Liver (tissue), 9 donors: Measurements from ENCODE around the gene SPIN2A. TPM values are rescaled to one million over a fixed set of nuclear protein-coding genes. Genes with fewer than 3 reads are reported as not detected.

Experiments
- DNase-seq: peaks from one replicate; pipeline ENCODE4 v3.0.0-alpha.2; 2017; ENCODE audit warnings: low spot score
- H3K27ac ChIP-seq, 2 donors: one replicate each; pipeline ENCODE4 v1.7.0; 2013; ENCODE audit warnings: inconsistent platforms in 2 of 2, low read length in 2 of 2, control low read depth in 1 of 2, low read depth in 1 of 2, mild to moderate bottlenecking in 1 of 2
- H3K27me3 ChIP-seq, 4 donors: one replicate each; pipeline versions ENCODE4 v1.6.1 to v1.7.0; 2013; ENCODE audit warnings: low read length in 3 of 4, inconsistent platforms in 1 of 4, mild to moderate bottlenecking in 1 of 4, moderate library complexity in 1 of 4; ENCODE audit not compliant: control insufficient read depth in 4 of 4, insufficient read depth in 4 of 4
- H3K36me3 ChIP-seq, 4 donors: one replicate each; pipeline versions ENCODE4 v1.6.1 to v1.7.0; 2013; ENCODE audit warnings: low read length in 3 of 4, mild to moderate bottlenecking in 3 of 4, low read depth in 1 of 4, moderate library complexity in 1 of 4; ENCODE audit not compliant: control insufficient read depth in 4 of 4, insufficient read depth in 3 of 4
- H3K4me1 ChIP-seq, 4 donors: one replicate each; pipeline versions ENCODE4 v1.6.1 to v1.7.0; 2013; ENCODE audit warnings: low read length in 3 of 4, mild to moderate bottlenecking in 3 of 4, moderate library complexity in 1 of 4; ENCODE audit not compliant: control insufficient read depth in 4 of 4, insufficient read depth in 4 of 4
- H3K4me3 ChIP-seq, 3 donors: one replicate each; pipeline versions ENCODE4 v1.6.1 to v1.7.0; 2013; ENCODE audit warnings: low read length in 3 of 3, control low read depth in 1 of 3, low read depth in 1 of 3, mild to moderate bottlenecking in 1 of 3
- H3K9ac ChIP-seq, 2 donors: one replicate each; pipeline ENCODE4 v1.7.0; 2013; ENCODE audit warnings: low read length in 2 of 2, mild to moderate bottlenecking in 2 of 2, moderate library complexity in 2 of 2, control low read depth in 1 of 2, low read depth in 1 of 2
- H3K9me3 ChIP-seq, 4 donors: one replicate each; pipeline versions ENCODE4 v1.6.1 to v1.7.0; 2013; ENCODE audit warnings: low read length in 3 of 4; ENCODE audit not compliant: control insufficient read depth in 4 of 4
- EGR1 ChIP-seq, 2 donors: IDR thresholded peaks; 2 replicates each; pipeline ENCODE4 v1.6.1; 2016 to 2018; ENCODE audit warnings: antibody characterized with exemption in 2 of 2, low read depth in 2 of 2
- FOXA1 ChIP-seq: IDR thresholded peaks from 2 replicates; pipeline ENCODE4 v1.6.1; 2016; ENCODE audit warnings: antibody characterized with exemption
- FOXA2 ChIP-seq: IDR thresholded peaks from 2 replicates; pipeline ENCODE4 v1.6.1; 2016; ENCODE audit warnings: antibody characterized with exemption
- GABPA ChIP-seq, 2 donors: IDR thresholded peaks in 1 of 2; conservative IDR thresholded peaks in 1 of 2; 2 replicates each; pipeline ENCODE4 v1.6.1; 2016; ENCODE audit warnings: antibody characterized with exemption in 2 of 2, mild to moderate bottlenecking in 1 of 2, moderate library complexity in 1 of 2
- HNF4A ChIP-seq, 2 donors: conservative IDR thresholded peaks; 2 replicates each; pipeline ENCODE4 v1.6.1; 2016; ENCODE audit warnings: antibody characterized with exemption in 2 of 2, mild to moderate bottlenecking in 2 of 2
- HNF4G ChIP-seq: IDR thresholded peaks from 2 replicates; pipeline ENCODE4 v1.6.1; 2016; ENCODE audit warnings: antibody characterized with exemption
- JUND ChIP-seq, 2 donors: IDR thresholded peaks; 2 replicates each; pipeline ENCODE4 v1.6.1; 2016; ENCODE audit warnings: antibody characterized with exemption in 2 of 2
- NR2F2 ChIP-seq: IDR thresholded peaks from 2 replicates; pipeline ENCODE4 v1.6.1; 2016; ENCODE audit warnings: antibody characterized with exemption
- RAD21 ChIP-seq, 2 donors: IDR thresholded peaks; 2 replicates each; pipeline ENCODE4 v1.6.1; 2016; ENCODE audit warnings: antibody characterized with exemption in 2 of 2, mild to moderate bottlenecking in 2 of 2
- RXRA ChIP-seq, 2 donors: IDR thresholded peaks; 2 replicates each; pipeline ENCODE4 v1.6.1; 2017 to 2018; ENCODE audit warnings: antibody characterized with exemption in 2 of 2, mild to moderate bottlenecking in 1 of 2
- SP1 ChIP-seq: IDR thresholded peaks from 2 replicates; pipeline ENCODE4 v1.6.1; 2018; ENCODE audit warnings: antibody characterized with exemption, mild to moderate bottlenecking
- TAF1 ChIP-seq: conservative IDR thresholded peaks from 2 replicates; pipeline ENCODE4 v1.6.1; 2016; ENCODE audit warnings: antibody characterized with exemption, mild to moderate bottlenecking
- YY1 ChIP-seq: IDR thresholded peaks from 2 replicates; pipeline ENCODE4 v1.6.1; 2016; ENCODE audit warnings: antibody characterized with exemption, mild to moderate bottlenecking
- WGBS: extraction: QIAGEN DNeasy Blood & Tissue Kit; methylation state at CpG from one replicate; pipeline ENCODE4 v1.1.7; 2013; 5-methylcytosine and 5-hydroxymethylcytosine counted together
- polyA plus RNA-seq, 2 donors: library from polyadenylated mRNA; stranded (reverse) in 1 of 2; unstranded in 1 of 2; fragments of 200-250 nt in 1 of 2; fragments of >200 nt in 1 of 2; fragmentation: Nextera tagmentation in 1 of 2; extraction: Ambion mirVana in 1 of 2; gene quantifications; one replicate each; pipeline versions ENCODE4 v1.2.1 to v1.2.3, GENCODE V29; 2013 to 2015
- total RNA-seq, 2 donors: library from RNA; depleted of rRNA; stranded (reverse); fragments of >200 nt; gene quantifications; one replicate each; pipeline ENCODE4 v1.2.3, GENCODE V29; 2014
- TF ChIP-seq, protein P1 (sequence below): IDR thresholded peaks from 2 replicates; pipeline ENCODE4 v1.6.1; 2016; ENCODE audit warnings: antibody characterized with exemption
- TF ChIP-seq, protein P2 (sequence below): fragments of 150-350 bp; IDR thresholded peaks from 2 replicates; pipeline ENCODE4 v1.5.1; 2017; ENCODE audit warnings: improper control_type of control experiment, low read depth, low read length; ENCODE audit not compliant: missing input control
- TF ChIP-seq, protein P3 (sequence below): IDR thresholded peaks from 2 replicates; pipeline ENCODE4 v1.6.1; 2016; ENCODE audit warnings: antibody characterized with exemption, mild to moderate bottlenecking
- TF ChIP-seq, protein P4 (sequence below): IDR thresholded peaks from 2 replicates; pipeline ENCODE4 v1.6.1; 2016; ENCODE audit warnings: antibody characterized with exemption
- TF ChIP-seq, protein P5 (sequence below): IDR thresholded peaks from 2 replicates; pipeline ENCODE4 v1.6.1; 2016; ENCODE audit warnings: antibody characterized with exemption
- donor health status: healthy.
- donor health status: healthy.
- donor health status: healthy.
- donor health status: healthy.
- donor health status: healthy.

Gene SPIN2A
- total and polyA plus RNA-seq, 4 donors: 0.15 to 0.54 (median 0.37) TPM

DNA sequence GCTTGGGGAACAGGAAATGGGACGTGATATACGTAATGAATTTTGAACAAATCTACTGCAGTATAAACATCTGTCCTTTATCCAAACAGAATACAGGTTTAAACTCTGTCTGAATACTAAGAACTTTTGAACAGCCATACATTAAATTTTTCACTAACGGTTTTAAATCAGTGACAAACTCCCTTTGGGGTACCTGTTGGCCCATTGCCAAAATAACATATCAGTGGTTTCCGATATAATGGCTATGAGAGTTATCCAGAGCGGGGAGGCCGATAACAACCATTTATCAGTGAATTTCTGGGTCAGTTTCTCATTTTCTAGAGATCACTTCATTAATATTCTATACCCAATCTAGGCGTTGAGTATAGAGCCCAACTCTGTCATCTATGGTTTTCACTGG is 5.2 kb downstream of the SPIN2A start:
- Histone ChIP-seq H3K4me3 (no peak overlapping the region), H3K4me1 (no peaks in the 10 kb centered on the region), H3K36me3 (no peaks in the 10 kb centered on the region), H3K9me3 (no peaks in the 10 kb centered on the region), H3K27ac (no peak overlapping the region), H3K27me3 (no peaks in the 10 kb centered on the region), H3K9ac (no peak overlapping the region)
- 91% methylated on average over 7 of the region's 7 CpGs for WGBS
- DNase-seq: no peak
- TF ChIP-seq, protein P1, sequence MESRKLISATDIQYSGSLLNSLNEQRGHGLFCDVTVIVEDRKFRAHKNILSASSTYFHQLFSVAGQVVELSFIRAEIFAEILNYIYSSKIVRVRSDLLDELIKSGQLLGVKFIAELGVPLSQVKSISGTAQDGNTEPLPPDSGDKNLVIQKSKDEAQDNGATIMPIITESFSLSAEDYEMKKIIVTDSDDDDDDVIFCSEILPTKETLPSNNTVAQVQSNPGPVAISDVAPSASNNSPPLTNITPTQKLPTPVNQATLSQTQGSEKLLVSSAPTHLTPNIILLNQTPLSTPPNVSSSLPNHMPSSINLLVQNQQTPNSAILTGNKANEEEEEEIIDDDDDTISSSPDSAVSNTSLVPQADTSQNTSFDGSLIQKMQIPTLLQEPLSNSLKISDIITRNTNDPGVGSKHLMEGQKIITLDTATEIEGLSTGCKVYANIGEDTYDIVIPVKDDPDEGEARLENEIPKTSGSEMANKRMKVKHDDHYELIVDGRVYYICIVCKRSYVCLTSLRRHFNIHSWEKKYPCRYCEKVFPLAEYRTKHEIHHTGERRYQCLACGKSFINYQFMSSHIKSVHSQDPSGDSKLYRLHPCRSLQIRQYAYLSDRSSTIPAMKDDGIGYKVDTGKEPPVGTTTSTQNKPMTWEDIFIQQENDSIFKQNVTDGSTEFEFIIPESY: no peak
- TF ChIP-seq SP1 (no peak), RXRA (IDR thresholded peaks at IDR 0.05) (no peak), JUND (IDR thresholded peaks at IDR 0.05) (no peak), GABPA (IDR thresholded peaks at IDR 0.05 in 1 of 2, conservative IDR thresholded peaks at IDR 0.05 in 1 of 2) (no peak), FOXA2 (no peak), NR2F2 (no peak), HNF4A (conservative IDR thresholded peaks at IDR 0.05) (no peak), YY1 (no peak), FOXA1 (no peak), EGR1 (IDR thresholded peaks at IDR 0.05; ENCODE audit: low read depth in 2 of 2) (no peak), HNF4G (no peak), TAF1 (no peak), RAD21 (IDR thresholded peaks at IDR 0.05) (no peak)
- TF ChIP-seq, protein P2, sequence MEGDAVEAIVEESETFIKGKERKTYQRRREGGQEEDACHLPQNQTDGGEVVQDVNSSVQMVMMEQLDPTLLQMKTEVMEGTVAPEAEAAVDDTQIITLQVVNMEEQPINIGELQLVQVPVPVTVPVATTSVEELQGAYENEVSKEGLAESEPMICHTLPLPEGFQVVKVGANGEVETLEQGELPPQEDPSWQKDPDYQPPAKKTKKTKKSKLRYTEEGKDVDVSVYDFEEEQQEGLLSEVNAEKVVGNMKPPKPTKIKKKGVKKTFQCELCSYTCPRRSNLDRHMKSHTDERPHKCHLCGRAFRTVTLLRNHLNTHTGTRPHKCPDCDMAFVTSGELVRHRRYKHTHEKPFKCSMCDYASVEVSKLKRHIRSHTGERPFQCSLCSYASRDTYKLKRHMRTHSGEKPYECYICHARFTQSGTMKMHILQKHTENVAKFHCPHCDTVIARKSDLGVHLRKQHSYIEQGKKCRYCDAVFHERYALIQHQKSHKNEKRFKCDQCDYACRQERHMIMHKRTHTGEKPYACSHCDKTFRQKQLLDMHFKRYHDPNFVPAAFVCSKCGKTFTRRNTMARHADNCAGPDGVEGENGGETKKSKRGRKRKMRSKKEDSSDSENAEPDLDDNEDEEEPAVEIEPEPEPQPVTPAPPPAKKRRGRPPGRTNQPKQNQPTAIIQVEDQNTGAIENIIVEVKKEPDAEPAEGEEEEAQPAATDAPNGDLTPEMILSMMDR: no peak
- TF ChIP-seq, protein P3, sequence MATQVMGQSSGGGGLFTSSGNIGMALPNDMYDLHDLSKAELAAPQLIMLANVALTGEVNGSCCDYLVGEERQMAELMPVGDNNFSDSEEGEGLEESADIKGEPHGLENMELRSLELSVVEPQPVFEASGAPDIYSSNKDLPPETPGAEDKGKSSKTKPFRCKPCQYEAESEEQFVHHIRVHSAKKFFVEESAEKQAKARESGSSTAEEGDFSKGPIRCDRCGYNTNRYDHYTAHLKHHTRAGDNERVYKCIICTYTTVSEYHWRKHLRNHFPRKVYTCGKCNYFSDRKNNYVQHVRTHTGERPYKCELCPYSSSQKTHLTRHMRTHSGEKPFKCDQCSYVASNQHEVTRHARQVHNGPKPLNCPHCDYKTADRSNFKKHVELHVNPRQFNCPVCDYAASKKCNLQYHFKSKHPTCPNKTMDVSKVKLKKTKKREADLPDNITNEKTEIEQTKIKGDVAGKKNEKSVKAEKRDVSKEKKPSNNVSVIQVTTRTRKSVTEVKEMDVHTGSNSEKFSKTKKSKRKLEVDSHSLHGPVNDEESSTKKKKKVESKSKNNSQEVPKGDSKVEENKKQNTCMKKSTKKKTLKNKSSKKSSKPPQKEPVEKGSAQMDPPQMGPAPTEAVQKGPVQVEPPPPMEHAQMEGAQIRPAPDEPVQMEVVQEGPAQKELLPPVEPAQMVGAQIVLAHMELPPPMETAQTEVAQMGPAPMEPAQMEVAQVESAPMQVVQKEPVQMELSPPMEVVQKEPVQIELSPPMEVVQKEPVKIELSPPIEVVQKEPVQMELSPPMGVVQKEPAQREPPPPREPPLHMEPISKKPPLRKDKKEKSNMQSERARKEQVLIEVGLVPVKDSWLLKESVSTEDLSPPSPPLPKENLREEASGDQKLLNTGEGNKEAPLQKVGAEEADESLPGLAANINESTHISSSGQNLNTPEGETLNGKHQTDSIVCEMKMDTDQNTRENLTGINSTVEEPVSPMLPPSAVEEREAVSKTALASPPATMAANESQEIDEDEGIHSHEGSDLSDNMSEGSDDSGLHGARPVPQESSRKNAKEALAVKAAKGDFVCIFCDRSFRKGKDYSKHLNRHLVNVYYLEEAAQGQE: no peak
- TF ChIP-seq, protein P4, sequence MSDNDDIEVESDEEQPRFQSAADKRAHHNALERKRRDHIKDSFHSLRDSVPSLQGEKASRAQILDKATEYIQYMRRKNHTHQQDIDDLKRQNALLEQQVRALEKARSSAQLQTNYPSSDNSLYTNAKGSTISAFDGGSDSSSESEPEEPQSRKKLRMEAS: no peak
- TF ChIP-seq, protein P5, sequence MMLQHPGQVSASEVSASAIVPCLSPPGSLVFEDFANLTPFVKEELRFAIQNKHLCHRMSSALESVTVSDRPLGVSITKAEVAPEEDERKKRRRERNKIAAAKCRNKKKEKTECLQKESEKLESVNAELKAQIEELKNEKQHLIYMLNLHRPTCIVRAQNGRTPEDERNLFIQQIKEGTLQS: no peak
